H1 (cell line): Measurements from ENCODE around the gene LRRC74A.

ENCODE experiments used
- CEBPB ChIP-seq: IDR thresholded peaks from 2 replicates; pipeline ENCODE4 v1.6.1; 2012; ENCODE audit warnings: low read depth, low read length
- EP300 ChIP-seq, 2 experiments: IDR thresholded peaks; 1 replicate in 1 of 2; 2 replicates in 1 of 2; pipeline ENCODE4 v1.6.1; 2011 to 2012; ENCODE audit warnings: low read depth in 2 of 2, low read length in 2 of 2, mild to moderate bottlenecking in 2 of 2, borderline replicate concordance in 1 of 2, inconsistent platforms in 1 of 2, moderate library complexity in 1 of 2
- EZH2 ChIP-seq: fragments of 200-600 bp; sonication (generic); IDR thresholded peaks from 2 replicates; pipeline ENCODE4 v1.7.1; 2012; ENCODE audit warnings: low read depth, mild to moderate bottlenecking, moderate library complexity, low read length, inconsistent platforms; ENCODE audit not compliant: severe bottlenecking
- POLR2AphosphoS5 ChIP-seq: IDR thresholded peaks from 2 replicates; pipeline ENCODE4 v1.6.1; 2011; ENCODE audit warnings: low read depth, low read length
- RFX5 ChIP-seq: IDR thresholded peaks from 2 replicates; pipeline ENCODE4 v1.6.1; 2011; ENCODE audit warnings: low read depth, low read length, improper control_type of control experiment, borderline replicate concordance
- SUZ12 ChIP-seq: fragments of 200-600 bp; sonication (generic); IDR thresholded peaks from 2 replicates; pipeline ENCODE4 v1.6.1; 2012; ENCODE audit warnings: mild to moderate bottlenecking, inconsistent platforms, low read length, moderate library complexity, mixed read lengths
- YY1 ChIP-seq: IDR thresholded peaks from 2 replicates; pipeline ENCODE4 v1.6.1; 2011; ENCODE audit warnings: low read depth, mild to moderate bottlenecking, low read length
- TF ChIP-seq, protein P1 (sequence below), 3 experiments: IDR thresholded peaks; 1 replicate in 2 of 3; 2 replicates in 1 of 3; pipeline versions ENCODE4 v1.5.1 to v1.6.1; 2011; ENCODE audit warnings: low read length in 3 of 3, mild to moderate bottlenecking in 3 of 3, inconsistent platforms in 2 of 3, low read depth in 1 of 3, moderate library complexity in 1 of 3; ENCODE audit not compliant: insufficient read depth in 1 of 3; ENCODE audit errors: control extremely low read depth in 1 of 3

DNA sequence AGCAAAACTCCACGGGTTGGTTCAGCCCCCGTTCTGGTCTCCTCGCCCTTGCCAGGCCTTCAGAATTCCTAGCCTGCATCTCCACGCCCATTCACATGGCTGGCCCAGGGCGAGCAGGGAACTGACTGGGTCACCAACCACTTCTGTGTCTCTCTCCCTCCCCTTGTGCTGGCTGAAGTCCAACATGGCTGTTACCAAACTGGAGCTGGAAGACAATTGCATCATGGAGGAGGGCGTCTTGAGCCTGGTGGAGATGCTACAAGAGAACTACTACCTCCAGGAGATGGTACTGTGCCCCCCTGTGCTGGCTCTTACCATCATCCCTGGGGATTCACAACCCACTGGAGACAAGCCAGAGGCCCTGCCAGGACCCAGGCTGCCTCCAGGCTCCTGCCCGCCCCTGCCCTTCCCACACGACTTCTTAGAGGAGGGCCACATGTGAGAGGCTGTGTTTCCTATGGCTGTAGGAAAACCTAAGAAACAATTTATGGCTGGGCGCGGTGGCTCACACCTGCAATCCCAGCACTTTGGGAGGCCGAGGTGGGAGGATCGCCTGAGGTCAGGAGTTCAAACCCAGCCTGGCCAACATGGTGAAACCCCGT lies 9.9 kb downstream of the LRRC74A start:
- TF ChIP-seq, protein P1, sequence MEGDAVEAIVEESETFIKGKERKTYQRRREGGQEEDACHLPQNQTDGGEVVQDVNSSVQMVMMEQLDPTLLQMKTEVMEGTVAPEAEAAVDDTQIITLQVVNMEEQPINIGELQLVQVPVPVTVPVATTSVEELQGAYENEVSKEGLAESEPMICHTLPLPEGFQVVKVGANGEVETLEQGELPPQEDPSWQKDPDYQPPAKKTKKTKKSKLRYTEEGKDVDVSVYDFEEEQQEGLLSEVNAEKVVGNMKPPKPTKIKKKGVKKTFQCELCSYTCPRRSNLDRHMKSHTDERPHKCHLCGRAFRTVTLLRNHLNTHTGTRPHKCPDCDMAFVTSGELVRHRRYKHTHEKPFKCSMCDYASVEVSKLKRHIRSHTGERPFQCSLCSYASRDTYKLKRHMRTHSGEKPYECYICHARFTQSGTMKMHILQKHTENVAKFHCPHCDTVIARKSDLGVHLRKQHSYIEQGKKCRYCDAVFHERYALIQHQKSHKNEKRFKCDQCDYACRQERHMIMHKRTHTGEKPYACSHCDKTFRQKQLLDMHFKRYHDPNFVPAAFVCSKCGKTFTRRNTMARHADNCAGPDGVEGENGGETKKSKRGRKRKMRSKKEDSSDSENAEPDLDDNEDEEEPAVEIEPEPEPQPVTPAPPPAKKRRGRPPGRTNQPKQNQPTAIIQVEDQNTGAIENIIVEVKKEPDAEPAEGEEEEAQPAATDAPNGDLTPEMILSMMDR (IDR thresholded peaks at IDR 0.05; ENCODE audit: control extremely low read depth in 1 of 3, insufficient read depth in 1 of 3, low read depth in 1 of 3, low read length in 3 of 3) = no peak
- TF ChIP-seq SUZ12 (no peak), EZH2 (no peak), RFX5 (no peak), YY1 (no peak), POLR2AphosphoS5 (no peak), CEBPB (no peak), EP300 (IDR thresholded peaks at IDR 0.05; ENCODE audit: borderline replicate concordance in 1 of 2, low read depth in 2 of 2, low read length in 2 of 2) (no peak)
